ENCODE measurements around the gene JSRP1. TPM values are rescaled to one million over a fixed set of nuclear protein-coding genes. Genes with fewer than 3 reads are reported as not detected.

The JSRP1 gene
- polyA plus RNA-seq, 2 of the 4 experiments (the other 2 are of a cell fraction), result 0.41 TPM; not detected in 1

DNA sequence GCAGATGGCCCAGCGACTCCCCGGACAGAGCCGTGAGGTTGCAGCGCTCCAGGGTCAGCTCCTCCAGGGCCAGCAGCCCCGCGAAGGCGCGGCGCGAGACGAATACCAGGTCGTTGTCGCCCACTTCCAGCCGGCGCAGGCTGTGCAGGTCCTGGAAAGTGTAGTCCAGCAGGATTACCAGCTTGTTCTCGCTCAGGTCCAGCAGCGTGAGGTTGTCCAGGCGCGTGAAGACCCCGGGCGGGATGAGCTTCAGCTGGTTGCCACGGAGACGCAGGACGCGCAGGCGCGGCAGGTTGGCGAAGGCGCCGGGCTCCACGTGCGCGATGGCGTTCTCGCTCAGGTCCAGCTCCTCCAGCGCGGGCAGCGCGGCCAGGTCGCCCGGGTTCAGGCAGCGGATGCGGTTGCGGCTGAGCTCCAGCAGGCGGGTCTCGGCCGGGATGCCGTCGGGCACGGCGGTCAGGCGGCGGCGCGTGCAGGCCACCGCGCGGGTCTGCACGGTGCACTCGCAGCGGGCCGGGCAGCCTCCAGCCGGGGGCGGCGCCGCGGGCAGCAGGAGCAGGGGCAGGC lies 35.1 kb upstream of the JSRP1 start:
- Histone ChIP-seq H3K27ac (no peak overlapping the region), H3K4me2 (peak overlapping the region; percentile 88), H3K4me3 (no peak overlapping the region), H3K9me3 (no peaks in the 10 kb centered on the region), H3K4me1 (peaks cover 5% of the 10 kb centered on the region; the same call in 2 of the 3 replicates)
- FAIRE-seq (no peak), DNase-seq (ENCODE audit: low read depth in 1 of 2, low spot score in 1 of 2) (no peak), ATAC-seq (peak; percentile 6 to 58; a peak in 3 of 6 replicates)
- WGBS (ENCODE audit: missing lambda C conversion rate), result 34% methylated on average over 19 of the region's 67 CpGs
- POLR2A ChIA-PET, result no interaction called here
- CTCF ChIA-PET, result interaction anchor here (2.7 kb wide), 1 partner anchor 17 kb away, joined by 6 read pairs; no protein-coding TSS in a partner anchor
- TF ChIP-seq, protein P1, sequence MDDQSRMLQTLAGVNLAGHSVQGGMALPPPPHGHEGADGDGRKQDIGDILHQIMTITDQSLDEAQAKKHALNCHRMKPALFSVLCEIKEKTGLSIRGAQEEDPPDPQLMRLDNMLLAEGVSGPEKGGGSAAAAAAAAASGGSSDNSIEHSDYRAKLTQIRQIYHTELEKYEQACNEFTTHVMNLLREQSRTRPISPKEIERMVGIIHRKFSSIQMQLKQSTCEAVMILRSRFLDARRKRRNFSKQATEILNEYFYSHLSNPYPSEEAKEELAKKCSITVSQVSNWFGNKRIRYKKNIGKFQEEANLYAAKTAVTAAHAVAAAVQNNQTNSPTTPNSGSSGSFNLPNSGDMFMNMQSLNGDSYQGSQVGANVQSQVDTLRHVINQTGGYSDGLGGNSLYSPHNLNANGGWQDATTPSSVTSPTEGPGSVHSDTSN (IDR thresholded peaks at IDR 0.05), result no peak
- TF ChIP-seq BHLHE40 (IDR thresholded peaks at IDR 0.05; ENCODE audit: low read depth, low read length) (no peak), ESRRA (IDR thresholded peaks at IDR 0.05; ENCODE audit: borderline replicate concordance, low read length) (no peak), POLR2A (IDR thresholded peaks at IDR 0.05; ENCODE audit: low read length) (no peak), NR3C1 (IDR thresholded peaks at IDR 0.05) (no peak), MYC (IDR thresholded peaks at IDR 0.05; ENCODE audit: borderline replicate concordance, low read length) (no peak)
- TF ChIP-seq, protein P2, sequence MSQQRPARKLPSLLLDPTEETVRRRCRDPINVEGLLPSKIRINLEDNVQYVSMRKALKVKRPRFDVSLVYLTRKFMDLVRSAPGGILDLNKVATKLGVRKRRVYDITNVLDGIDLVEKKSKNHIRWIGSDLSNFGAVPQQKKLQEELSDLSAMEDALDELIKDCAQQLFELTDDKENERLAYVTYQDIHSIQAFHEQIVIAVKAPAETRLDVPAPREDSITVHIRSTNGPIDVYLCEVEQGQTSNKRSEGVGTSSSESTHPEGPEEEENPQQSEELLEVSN (IDR thresholded peaks at IDR 0.05; ENCODE audit: borderline replicate concordance, low read depth), result 0 out of 2 replicates have a peak, but pooled peaks have one; percentile 29
- TF ChIP-seq, protein P3, sequence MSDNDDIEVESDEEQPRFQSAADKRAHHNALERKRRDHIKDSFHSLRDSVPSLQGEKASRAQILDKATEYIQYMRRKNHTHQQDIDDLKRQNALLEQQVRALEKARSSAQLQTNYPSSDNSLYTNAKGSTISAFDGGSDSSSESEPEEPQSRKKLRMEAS (IDR thresholded peaks at IDR 0.05), result peak; percentile 57
- TF ChIP-seq, protein P4, sequence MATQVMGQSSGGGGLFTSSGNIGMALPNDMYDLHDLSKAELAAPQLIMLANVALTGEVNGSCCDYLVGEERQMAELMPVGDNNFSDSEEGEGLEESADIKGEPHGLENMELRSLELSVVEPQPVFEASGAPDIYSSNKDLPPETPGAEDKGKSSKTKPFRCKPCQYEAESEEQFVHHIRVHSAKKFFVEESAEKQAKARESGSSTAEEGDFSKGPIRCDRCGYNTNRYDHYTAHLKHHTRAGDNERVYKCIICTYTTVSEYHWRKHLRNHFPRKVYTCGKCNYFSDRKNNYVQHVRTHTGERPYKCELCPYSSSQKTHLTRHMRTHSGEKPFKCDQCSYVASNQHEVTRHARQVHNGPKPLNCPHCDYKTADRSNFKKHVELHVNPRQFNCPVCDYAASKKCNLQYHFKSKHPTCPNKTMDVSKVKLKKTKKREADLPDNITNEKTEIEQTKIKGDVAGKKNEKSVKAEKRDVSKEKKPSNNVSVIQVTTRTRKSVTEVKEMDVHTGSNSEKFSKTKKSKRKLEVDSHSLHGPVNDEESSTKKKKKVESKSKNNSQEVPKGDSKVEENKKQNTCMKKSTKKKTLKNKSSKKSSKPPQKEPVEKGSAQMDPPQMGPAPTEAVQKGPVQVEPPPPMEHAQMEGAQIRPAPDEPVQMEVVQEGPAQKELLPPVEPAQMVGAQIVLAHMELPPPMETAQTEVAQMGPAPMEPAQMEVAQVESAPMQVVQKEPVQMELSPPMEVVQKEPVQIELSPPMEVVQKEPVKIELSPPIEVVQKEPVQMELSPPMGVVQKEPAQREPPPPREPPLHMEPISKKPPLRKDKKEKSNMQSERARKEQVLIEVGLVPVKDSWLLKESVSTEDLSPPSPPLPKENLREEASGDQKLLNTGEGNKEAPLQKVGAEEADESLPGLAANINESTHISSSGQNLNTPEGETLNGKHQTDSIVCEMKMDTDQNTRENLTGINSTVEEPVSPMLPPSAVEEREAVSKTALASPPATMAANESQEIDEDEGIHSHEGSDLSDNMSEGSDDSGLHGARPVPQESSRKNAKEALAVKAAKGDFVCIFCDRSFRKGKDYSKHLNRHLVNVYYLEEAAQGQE (IDR thresholded peaks at IDR 0.05), result no peak

DNA sequence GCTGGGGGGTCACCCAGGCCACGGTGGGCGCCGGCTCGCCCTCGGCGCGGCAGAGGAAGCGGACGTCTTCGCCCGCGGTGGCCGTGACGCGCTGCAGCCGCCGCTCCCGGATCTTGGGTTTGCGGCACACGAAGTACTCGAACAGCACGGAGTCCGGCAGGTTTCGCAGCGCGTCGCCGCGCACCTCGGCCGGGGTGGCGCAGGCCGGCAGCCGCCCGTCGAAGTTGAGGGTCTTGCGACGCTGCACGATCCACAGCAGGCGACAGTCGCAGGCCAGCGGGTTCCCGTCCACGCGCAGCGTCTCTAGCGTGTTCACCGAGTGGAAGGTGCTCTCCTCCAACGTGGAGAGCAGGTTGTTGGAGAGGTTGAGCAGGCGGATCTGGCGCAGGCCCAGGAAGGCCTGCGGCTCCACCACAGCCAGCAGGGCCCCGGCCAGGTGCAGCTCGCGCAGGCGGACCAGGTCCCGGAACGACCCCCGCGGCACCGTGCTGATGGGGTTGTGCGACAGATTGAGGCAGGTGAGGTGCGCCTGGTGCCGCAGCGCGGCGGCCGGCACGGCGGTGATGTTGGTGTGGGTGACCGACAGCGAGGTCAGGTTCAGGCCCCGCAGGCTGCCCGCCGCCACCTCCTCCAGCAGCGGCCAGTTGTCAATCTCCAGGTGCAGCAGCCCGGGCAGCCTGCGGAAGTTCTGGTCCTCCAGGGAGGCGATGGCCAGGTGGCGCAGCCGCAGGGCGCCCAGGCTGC lies 34.4 kb upstream of the JSRP1 start:
- peak in 1 of 2 experiments; percentile 12; a peak in 2 of 6 replicates for ATAC-seq
- WGBS (ENCODE audit: missing lambda C conversion rate), result 46% methylated on average over 13 of the region's 82 CpGs
- TF ChIP-seq ZNF302 (CRISPR knock-in tag; IDR thresholded peaks at IDR 0.05) (no peak), ESRRA (IDR thresholded peaks at IDR 0.05; ENCODE audit: borderline replicate concordance, low read length) (no peak), SREBF2 (IDR thresholded peaks at IDR 0.05) (no peak), HOXB5 (CRISPR knock-in tag; IDR thresholded peaks at IDR 0.05) (no peak), HEYL (CRISPR knock-in tag; IDR thresholded peaks at IDR 0.05) (no peak), CBX8 (IDR thresholded peaks at IDR 0.05) (no peak), CEBPB (IDR thresholded peaks at IDR 0.05) (no peak), FOSL2 (IDR thresholded peaks at IDR 0.05) (no peak), FOSL2 (CRISPR knock-in tag; IDR thresholded peaks at IDR 0.05) (no peak), FOXS1 (CRISPR knock-in tag; IDR thresholded peaks at IDR 0.05) (no peak), JUNB (IDR thresholded peaks at IDR 0.05) (no peak), CBX2 (IDR thresholded peaks at IDR 0.05; ENCODE audit: borderline replicate concordance, low read depth) (no peak), POLR2AphosphoS2 (conservative IDR thresholded peaks at IDR 0.05; ENCODE audit: low read length) (no peak)
- TF ChIP-seq, protein P3 (IDR thresholded peaks at IDR 0.05), result no peak; the same call in 1 of the 2 replicates
- TF ChIP-seq, protein P5, sequence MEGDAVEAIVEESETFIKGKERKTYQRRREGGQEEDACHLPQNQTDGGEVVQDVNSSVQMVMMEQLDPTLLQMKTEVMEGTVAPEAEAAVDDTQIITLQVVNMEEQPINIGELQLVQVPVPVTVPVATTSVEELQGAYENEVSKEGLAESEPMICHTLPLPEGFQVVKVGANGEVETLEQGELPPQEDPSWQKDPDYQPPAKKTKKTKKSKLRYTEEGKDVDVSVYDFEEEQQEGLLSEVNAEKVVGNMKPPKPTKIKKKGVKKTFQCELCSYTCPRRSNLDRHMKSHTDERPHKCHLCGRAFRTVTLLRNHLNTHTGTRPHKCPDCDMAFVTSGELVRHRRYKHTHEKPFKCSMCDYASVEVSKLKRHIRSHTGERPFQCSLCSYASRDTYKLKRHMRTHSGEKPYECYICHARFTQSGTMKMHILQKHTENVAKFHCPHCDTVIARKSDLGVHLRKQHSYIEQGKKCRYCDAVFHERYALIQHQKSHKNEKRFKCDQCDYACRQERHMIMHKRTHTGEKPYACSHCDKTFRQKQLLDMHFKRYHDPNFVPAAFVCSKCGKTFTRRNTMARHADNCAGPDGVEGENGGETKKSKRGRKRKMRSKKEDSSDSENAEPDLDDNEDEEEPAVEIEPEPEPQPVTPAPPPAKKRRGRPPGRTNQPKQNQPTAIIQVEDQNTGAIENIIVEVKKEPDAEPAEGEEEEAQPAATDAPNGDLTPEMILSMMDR (IDR thresholded peaks at IDR 0.05), result no peak
- TF ChIP-seq, protein P1 (IDR thresholded peaks at IDR 0.05), result no peak
- TF ChIP-seq, protein P6, sequence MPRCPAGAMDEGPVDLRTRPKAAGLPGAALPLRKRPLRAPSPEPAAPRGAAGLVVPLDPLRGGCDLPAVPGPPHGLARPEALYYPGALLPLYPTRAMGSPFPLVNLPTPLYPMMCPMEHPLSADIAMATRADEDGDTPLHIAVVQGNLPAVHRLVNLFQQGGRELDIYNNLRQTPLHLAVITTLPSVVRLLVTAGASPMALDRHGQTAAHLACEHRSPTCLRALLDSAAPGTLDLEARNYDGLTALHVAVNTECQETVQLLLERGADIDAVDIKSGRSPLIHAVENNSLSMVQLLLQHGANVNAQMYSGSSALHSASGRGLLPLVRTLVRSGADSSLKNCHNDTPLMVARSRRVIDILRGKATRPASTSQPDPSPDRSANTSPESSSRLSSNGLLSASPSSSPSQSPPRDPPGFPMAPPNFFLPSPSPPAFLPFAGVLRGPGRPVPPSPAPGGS (IDR thresholded peaks at IDR 0.05), result no peak

More for the DNA sequence above, 34.4 kb upstream of the JSRP1 start:
- H3K4me3 ChIP-seq, result peak overlapping the region; percentile 40
- ChIA-PET CTCF (interaction anchor here (2.7 kb wide), 1 partner anchor 17 kb away, joined by 6 read pairs; no protein-coding TSS in a partner anchor), POLR2A (no interaction called here)
- peak overlapping the region in 1 of 2 experiments; percentile 46; a peak in 1 of 6 replicates for H3K27ac ChIP-seq
- H3K9me3 ChIP-seq, result no peaks in the 10 kb centered on the region
- no peak for DNase-seq (ENCODE audit: low read depth in 1 of 2, low spot score in 1 of 2)
- peaks cover 5% of the 10 kb centered on the region; the same call in 2 of the 3 replicates for H3K4me1 ChIP-seq
- no peak for FAIRE-seq
- peak overlapping the region; percentile 88 for H3K4me2 ChIP-seq

Measured in A549 (cell line).